Breast epithelium (tissue), 3 donors: ENCODE results near the gene KYNU.

Experiments used
- CTCF ChIP-seq, 3 donors: fragments of 450-650 bp; IDR thresholded peaks; one replicate each; pipeline ENCODE4 v1.5.1; 2016 to 2017; ENCODE audit warnings: antibody characterized with exemption in 3 of 3, mild to moderate bottlenecking in 3 of 3, moderate library complexity in 3 of 3
- POLR2A ChIP-seq: fragments of 450-650 bp; IDR thresholded peaks from one replicate; pipeline ENCODE4 v1.6.1; 2016; ENCODE audit warnings: antibody characterized with exemption, mild to moderate bottlenecking, moderate library complexity
- POLR2AphosphoS5 ChIP-seq, 3 donors: sonication (generic); formaldehyde crosslinking; IDR thresholded peaks; one replicate each; pipeline ENCODE4 v1.6.1; 2017; ENCODE audit warnings: antibody characterized with exemption in 3 of 3

GRCh38 chr2:142892715-142893114 lies 15.3 kb downstream of the KYNU start:
- TF ChIP-seq CTCF (IDR thresholded peaks at IDR 0.05) (no peak), POLR2A (no peak), POLR2AphosphoS5 (IDR thresholded peaks at IDR 0.05) (no peak)
